NCI-H2196 (cell line): ENCODE results near the gene TNRC6A.
"Not testable (repeated sequence)": the region's sequence is repeated elsewhere in the genome, so short reads cannot be mapped to it uniquely, and the experiment has no call there.

Experiments
- DNase-seq: peaks from one replicate; lab custom pipeline; 2025; ENCODE audit not compliant: unreplicated experiment; lab: John Stamatoyannopoulos, UW

TNRC6A gene

DNA sequence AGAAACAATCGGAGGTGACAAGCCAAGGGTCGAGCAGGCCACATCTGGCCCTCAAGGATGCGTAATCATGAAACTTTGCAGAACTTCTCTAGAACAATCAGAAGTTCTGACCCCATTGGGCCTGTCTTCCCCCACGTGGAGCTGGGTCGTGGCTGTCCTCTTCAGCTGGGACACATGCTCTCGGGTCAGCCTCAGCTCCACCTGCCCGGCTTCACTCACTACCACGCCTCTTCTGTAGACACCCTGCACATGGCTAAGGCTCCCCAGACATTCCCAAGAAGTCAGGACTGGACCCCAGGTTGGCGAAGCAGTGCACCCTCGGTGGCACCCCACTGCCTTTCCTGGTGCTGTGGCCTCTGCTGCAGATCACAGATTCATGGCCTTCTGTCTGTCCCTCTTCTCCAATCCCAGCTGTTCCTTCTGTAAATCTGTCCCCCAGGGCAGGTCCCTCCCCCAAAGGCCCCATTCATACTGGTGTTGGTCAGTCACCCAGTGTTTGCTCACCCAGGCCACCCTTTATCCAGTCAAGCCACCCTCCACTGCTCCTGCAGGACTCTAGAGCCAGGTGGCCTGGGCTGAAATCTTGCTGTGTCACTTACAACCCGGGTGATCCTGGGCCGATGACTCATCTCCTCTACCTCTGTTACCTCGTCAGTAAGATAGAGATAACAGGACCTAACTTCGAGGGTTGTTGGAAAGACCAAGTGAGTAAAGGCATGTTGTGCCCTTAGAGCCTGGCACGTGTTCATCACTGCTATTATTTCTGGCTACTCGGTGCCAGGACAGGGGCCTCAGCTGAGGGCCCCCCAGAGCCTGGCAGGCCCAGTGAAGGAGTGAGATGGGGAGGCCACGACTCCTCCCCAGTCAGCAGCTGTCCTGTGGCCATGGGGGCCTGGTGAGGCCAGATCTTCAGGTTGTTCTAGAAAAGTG is 114.9 kb downstream of the TNRC6A start:
- no peak for DNase-seq

- not testable (repeated sequence) for DNase-seq
These were observed 115.5 kb downstream of the TNRC6A start for GRCh38 chr16:24845031-24845365.

- DNase-seq: no peak
These were observed 116.5 kb downstream of the TNRC6A start, which contains the start of gene SLC5A11 for GRCh38 chr16:24845726-24846547. SLC5A11 (plus strand) TSS chr16:24845963; CDS start chr16:24858644, 12,681 bp downstream.

GRCh38 chr16:24846548-24847357 is 117.3 kb downstream of the TNRC6A start:
- no peak for DNase-seq

DNA sequence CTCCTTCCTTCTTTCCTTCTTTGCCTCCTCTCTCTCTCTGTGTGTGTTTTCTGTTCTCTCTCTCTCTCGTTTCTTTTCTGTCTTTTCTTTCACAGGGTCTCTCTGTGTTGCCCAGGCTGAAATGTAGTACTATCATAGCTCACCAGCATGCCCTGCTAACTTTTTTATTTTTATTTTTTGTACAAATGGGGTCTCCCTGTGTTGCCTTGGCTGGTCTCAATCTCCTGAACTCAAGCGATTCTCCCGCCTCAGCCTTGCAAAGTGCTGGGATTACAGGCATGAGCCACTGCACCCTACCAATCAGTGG is 117.9 kb downstream of the TNRC6A start:
- no peak for DNase-seq

GRCh38 chr16:24848065-24848464 is 118.6 kb downstream of the TNRC6A start:
- no peak for DNase-seq

DNA sequence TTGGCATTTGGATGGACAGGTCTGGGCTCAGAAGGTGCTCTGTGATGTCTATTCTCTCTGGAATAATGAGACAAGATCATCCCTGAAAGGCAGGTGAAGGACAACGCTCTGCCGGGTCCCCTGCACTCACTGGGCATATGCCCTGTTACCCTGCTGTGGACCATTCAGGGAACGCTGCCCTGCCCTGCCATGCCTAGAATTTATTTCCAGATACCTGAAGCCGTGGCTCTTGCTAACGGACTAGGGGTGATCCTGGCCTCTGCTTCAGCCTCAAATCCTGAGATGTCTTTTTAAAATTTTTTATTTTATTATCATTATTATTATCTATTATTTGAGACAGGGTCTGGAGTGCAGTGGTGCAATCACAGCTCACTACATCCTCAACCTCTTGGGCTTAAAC is 120.2 kb downstream of the TNRC6A start:
- DNase-seq: no peak

GRCh38 chr16:24850289-24850938 is 121.0 kb downstream of the TNRC6A start:
- no peak for DNase-seq

- DNase-seq: no peak
These were observed 122.2 kb downstream of the TNRC6A start for GRCh38 chr16:24851700-24852099.

DNA sequence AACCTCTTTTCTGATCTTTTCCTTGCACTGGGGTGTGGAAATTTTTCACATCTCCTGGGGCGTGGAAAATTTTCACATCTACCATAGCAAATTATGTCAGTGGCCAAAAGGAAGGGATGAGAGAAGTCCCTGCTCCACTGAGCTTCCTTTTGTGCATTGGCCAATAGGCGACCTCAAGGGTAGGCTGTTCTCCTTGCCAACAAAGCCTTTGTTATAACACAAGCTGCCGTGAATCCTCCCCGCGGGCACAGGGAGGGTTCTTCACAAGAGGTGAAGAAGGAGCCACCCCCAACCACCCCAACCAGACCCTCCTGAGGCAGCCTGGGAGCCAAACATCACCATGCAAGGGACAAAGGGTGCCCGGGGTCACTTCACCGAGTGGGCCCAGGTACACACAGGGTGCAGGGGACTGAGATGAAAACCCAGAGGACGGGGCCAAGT is 122.8 kb downstream of the TNRC6A start:
- no peak for DNase-seq

GRCh38 chr16:24853169-24853824 is 123.8 kb downstream of the TNRC6A start:
- DNase-seq: no peak

DNA sequence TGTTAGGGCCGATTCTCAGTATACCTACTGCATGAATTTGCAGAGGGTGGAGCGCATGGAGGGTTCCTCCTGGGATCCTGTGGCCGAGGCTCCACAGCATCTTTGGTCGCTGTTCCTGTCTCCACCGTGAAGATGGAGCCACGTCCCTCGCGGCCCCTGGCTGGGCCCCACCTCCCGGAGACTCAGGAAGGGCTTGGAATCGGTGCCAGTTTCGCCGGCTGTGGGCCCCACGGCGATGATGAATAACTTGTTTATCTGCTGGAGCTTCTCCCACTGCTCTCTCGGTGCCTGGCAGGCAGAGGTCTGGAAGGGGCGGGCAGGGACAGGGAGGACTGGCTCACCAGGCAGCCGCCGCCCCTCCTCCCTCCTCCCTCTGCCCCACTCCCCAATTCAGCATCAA is 124.4 kb downstream of the TNRC6A start:
- DNase-seq: no peak

GRCh38 chr16:24854607-24855171 is 125.2 kb downstream of the TNRC6A start:
- DNase-seq: no peak

DNA sequence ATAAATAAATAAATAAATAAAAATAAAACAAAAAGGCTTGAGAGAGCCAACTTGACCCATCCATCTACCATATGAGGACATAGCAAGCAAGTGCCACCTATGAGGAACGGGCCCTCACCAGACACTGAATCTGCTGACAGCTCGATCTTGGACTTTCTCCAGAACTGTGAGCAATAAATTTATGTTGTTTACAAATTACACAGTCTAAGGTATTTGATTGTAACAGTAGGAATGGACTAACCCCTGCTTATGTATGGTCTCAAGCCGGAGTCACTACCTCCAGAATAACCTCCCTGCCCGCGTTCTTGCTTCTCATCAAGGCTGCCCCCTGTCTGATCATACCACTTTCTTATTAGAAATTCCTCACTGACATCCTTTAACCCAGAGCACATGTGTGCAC is 126.2 kb downstream of the TNRC6A start:
- DNase-seq: no peak

- DNase-seq: not testable (repeated sequence)
These were observed 127.4 kb downstream of the TNRC6A start for GRCh38 chr16:24856871-24857270.

GRCh38 chr16:24858219-24859041 is 129.0 kb downstream of the TNRC6A start:
- no peak for DNase-seq

DNA sequence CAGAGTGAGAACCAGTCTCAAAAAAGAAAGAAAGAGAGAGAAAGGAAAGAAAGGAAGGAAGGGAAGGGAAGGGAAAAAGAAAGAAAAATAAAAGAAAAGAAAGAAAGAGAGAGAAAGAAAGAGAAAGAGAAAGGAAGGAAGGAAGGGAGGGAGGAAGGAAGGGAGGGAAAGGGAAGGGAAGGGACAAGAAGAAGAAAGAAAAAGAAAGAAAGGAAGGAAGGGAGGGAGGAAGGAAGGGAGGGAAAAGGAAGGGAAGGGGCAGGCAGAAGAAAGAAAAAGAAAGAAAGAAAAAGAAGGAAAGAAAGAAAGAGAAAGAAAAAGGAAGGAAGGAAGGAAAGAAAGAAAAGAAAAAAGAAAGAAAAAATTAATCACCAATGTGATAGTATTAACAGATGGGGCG is 132.0 kb downstream of the TNRC6A start:
- DNase-seq: no peak

GRCh38 chr16:24863582-24864437 is 134.4 kb downstream of the TNRC6A start:
- DNase-seq: no peak
